ENCODE data around the gene TIMP2. TPM values are rescaled to one million over a fixed set of nuclear protein-coding genes. Genes with fewer than 3 reads are reported as not detected.

The TIMP2 gene
- total RNA-seq, 2 experiments from 2014 or later, result 0.54 TPM; not detected in 1

- H3K4me2 ChIP-seq (ENCODE audit: low read length), result no peak overlapping the region
- no peak overlapping the region for H2AFZ ChIP-seq (ENCODE audit: low read length)
- no peaks in the 10 kb centered on the region for H3K9me3 ChIP-seq (ENCODE audit: low read length)
- no peaks in the 10 kb centered on the region for H3K36me3 ChIP-seq (ENCODE audit: insufficient read depth, low read length)
- ChIA-PET POLR2A (no interaction called here), CTCF (ENCODE audit: unreplicated experiment) (no interaction called here)
- BruUV-seq (replicated peaks), result no TSS peak
- DNase-seq (ENCODE audit: low spot score), result no peak
- no peaks in the 10 kb centered on the region for H3K4me1 ChIP-seq (ENCODE audit: insufficient read depth, low read length, poor library complexity, severe bottlenecking)
- no peak for TF ChIP-seq CTCF (conservative IDR thresholded peaks at IDR 0.05; ENCODE audit: low read length)
- no peak for TF ChIP-seq EZH2phosphoT487 (IDR thresholded peaks at IDR 0.05; ENCODE audit: borderline replicate concordance, low read depth, low read length)
- no peak overlapping the region for H3K4me3 ChIP-seq (ENCODE audit: low read depth, low read length, poor library complexity, severe bottlenecking)
- H3K27ac ChIP-seq (ENCODE audit: low read depth, low read length, poor library complexity, severe bottlenecking), result no peak overlapping the region
- no peaks in the 10 kb centered on the region for H3K79me2 ChIP-seq (ENCODE audit: insufficient read depth, low read depth, low read length)
- intact Hi-C loops (cut with micrococcal nuclease; ENCODE audit: unreplicated experiment), result no loop called here
- H3K9me2 ChIP-seq (ENCODE audit: insufficient read depth, low read length), result no peaks in the 10 kb centered on the region
- no peaks in the 10 kb centered on the region for H4K20me1 ChIP-seq (ENCODE audit: insufficient read depth, low read length)
These were observed 5.0 kb upstream of the TIMP2 start for GRCh38 chr17:78929908-78930775.

GRCh38 chr17:78925662-78926555 is 722 bp upstream of the TIMP2 start:
- no peaks in the 10 kb centered on the region for H4K20me1 ChIP-seq (ENCODE audit: insufficient read depth, low read length)
- peaks cover 9% of the 10 kb centered on the region for H3K4me1 ChIP-seq (ENCODE audit: insufficient read depth, low read length, poor library complexity, severe bottlenecking)
- no peak overlapping the region for H3K4me2 ChIP-seq (ENCODE audit: low read length)
- no peak overlapping the region for H3K27ac ChIP-seq (ENCODE audit: low read depth, low read length, poor library complexity, severe bottlenecking)
- H3K79me2 ChIP-seq (ENCODE audit: insufficient read depth, low read depth, low read length), result no peaks in the 10 kb centered on the region
- H2AFZ ChIP-seq (ENCODE audit: low read length), result no peak overlapping the region
- TF ChIP-seq EZH2phosphoT487 (IDR thresholded peaks at IDR 0.05; ENCODE audit: borderline replicate concordance, low read depth, low read length) (no peak), CTCF (conservative IDR thresholded peaks at IDR 0.05; ENCODE audit: low read length) (no peak)
- no peaks in the 10 kb centered on the region for H3K9me2 ChIP-seq (ENCODE audit: insufficient read depth, low read length)
- BruUV-seq (replicated peaks), result no TSS peak
- H3K4me3 ChIP-seq (ENCODE audit: low read depth, low read length, poor library complexity, severe bottlenecking), result no peak overlapping the region
- DNase-seq (ENCODE audit: low spot score), result no peak
- ChIA-PET CTCF (ENCODE audit: unreplicated experiment) (no interaction called here), POLR2A (no interaction called here)
- H3K36me3 ChIP-seq (ENCODE audit: insufficient read depth, low read length), result no peaks in the 10 kb centered on the region
- intact Hi-C loops (cut with micrococcal nuclease; ENCODE audit: unreplicated experiment), result no loop called here
- no peaks in the 10 kb centered on the region for H3K9me3 ChIP-seq (ENCODE audit: low read length)

Measured in OCI-LY7 (cell line).